Gastrocnemius medialis (tissue), 4 donors: ENCODE measurements around the gene RXYLT1.

Experiments
- CTCF ChIP-seq, 5 experiments: fragments of 450-650 bp in 3 of 5; fragments of 200-600 bp in 2 of 5; sonication (generic) in 2 of 5; IDR thresholded peaks in 4 of 5; conservative IDR thresholded peaks in 1 of 5; 1 replicate in 4 of 5; 2 replicates in 1 of 5; pipeline ENCODE4 v1.5.1; 2016 to 2019; ENCODE audit warnings: antibody characterized with exemption in 5 of 5, mild to moderate bottlenecking in 3 of 5, moderate library complexity in 3 of 5
- POLR2A ChIP-seq, 2 donors: fragments of 450-650 bp; IDR thresholded peaks; one replicate each; pipeline ENCODE4 v1.6.1; 2017; ENCODE audit warnings: antibody characterized with exemption in 2 of 2, mild to moderate bottlenecking in 2 of 2, moderate library complexity in 2 of 2

DNA sequence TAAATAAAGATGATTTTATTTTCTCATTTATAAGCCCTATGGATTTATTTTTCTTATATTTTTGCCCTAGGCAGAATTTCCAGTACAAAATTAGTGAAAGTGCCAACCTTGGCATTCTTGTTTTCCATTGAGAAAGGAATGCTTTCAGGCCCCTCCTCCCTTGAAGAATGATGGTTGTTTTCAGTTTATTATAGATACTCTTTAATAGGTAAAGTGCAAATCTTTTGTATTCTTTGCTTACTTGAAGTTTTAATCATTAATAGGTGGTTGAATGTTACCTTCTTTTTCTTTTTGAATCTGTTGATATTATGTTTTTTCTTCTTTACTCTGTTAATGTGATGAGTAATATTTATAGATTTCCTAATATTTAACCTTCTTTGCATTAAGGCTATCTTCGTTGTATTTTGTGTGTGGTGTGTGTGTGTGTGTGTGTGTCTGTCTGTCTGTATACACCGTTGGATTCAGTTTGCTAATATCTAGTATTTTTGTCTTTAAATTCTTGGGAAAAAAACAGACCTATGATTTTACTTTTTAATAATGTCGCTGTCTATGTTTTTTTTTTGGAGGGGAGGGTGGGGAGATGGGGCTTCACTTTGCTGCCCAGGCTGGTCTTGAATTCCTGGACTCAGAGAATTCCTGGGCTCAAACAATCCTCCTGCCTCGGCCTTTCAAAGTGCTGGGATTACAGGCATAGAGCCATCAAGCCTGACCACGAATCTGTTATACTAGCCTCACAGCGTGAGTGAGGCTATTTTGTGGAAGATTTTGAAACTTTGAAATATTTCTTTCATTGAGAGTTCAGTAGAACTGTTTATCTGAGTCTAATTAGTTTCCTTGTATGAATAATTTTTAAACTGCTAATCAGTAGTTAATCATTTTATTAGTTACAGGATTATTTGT lies 78.3 kb downstream of the RXYLT1 start:
- no peak for TF ChIP-seq CTCF (IDR thresholded peaks at IDR 0.05 in 4 of 5, conservative IDR thresholded peaks at IDR 0.05 in 1 of 5)
- TF ChIP-seq POLR2A (IDR thresholded peaks at IDR 0.05): no peak
